DMS 273 (cell line): ENCODE data around the gene CARD10.
"Not testable (repeated sequence)": the region's sequence is repeated elsewhere in the genome, so short reads cannot be mapped to it uniquely, and the experiment has no call there.

Experiments used
- DNase-seq: peaks from one replicate; lab custom pipeline; 2025; ENCODE audit not compliant: unreplicated experiment; lab: John Stamatoyannopoulos, UW

CARD10 gene

GRCh38 chr22:37555029-37555428 lies 35.8 kb upstream of the CARD10 start:
- no peak for DNase-seq

GRCh38 chr22:37553725-37554124 lies 34.5 kb upstream of the CARD10 start:
- DNase-seq: no peak

GRCh38 chr22:37552524-37553163 lies 33.4 kb upstream of the CARD10 start:
- peak; percentile 26 for DNase-seq

- DNase-seq: no peak
Measured at GRCh38 chr22:37551981-37552380, 32.8 kb upstream of the CARD10 start.

GRCh38 chr22:37550921-37551320 lies 31.7 kb upstream of the CARD10 start:
- not testable (repeated sequence) for DNase-seq

- DNase-seq: no peak
Measured at GRCh38 chr22:37549704-37550059, 30.5 kb upstream of the CARD10 start.

GRCh38 chr22:37547251-37547741 lies 28.1 kb upstream of the CARD10 start:
- no peak for DNase-seq

GRCh38 chr22:37546437-37547250 lies 27.4 kb upstream of the CARD10 start:
- no peak for DNase-seq

GRCh38 chr22:37545703-37546436 lies 26.7 kb upstream of the CARD10 start:
- DNase-seq: peak; percentile 33

- DNase-seq: peak; percentile 70
Measured at GRCh38 chr22:37544955-37545702, 25.9 kb upstream of the CARD10 start.

- no peak for DNase-seq
Measured at GRCh38 chr22:37542959-37543358, 23.7 kb upstream of the CARD10 start.

GRCh38 chr22:37542416-37542815 lies 23.2 kb upstream of the CARD10 start:
- DNase-seq: not testable (repeated sequence)

- DNase-seq: not testable (repeated sequence)
Measured at GRCh38 chr22:37539790-37540189, 20.6 kb upstream of the CARD10 start.

- peak; percentile 93 for DNase-seq
Measured at GRCh38 chr22:37538590-37539357, 19.6 kb upstream of the CARD10 start.

- no peak for DNase-seq
Measured at GRCh38 chr22:37535159-37535558, 15.9 kb upstream of the CARD10 start.

- peak; percentile 62 for DNase-seq
Measured at GRCh38 chr22:37534445-37534844, 15.2 kb upstream of the CARD10 start.

GRCh38 chr22:37533995-37534394 lies 14.8 kb upstream of the CARD10 start:
- DNase-seq: peak; percentile 81

- peak; percentile 60 for DNase-seq
Measured at GRCh38 chr22:37529652-37530345, 10.6 kb upstream of the CARD10 start.

GRCh38 chr22:37527952-37528351 lies 8.7 kb upstream of the CARD10 start:
- DNase-seq: not testable (repeated sequence)
